ENCODE results near the gene OLA1. TPM values are rescaled to one million over a fixed set of nuclear protein-coding genes. Genes with fewer than 3 reads are reported as not detected.

Gene OLA1
- polyA plus RNA-seq, 2 of the 4 experiments (the other 2 are of a cell fraction) = 127 to 226 TPM

- FAIRE-seq (no peak), DNase-seq (ENCODE audit: low read depth in 1 of 2, low spot score in 1 of 2) (no peak), ATAC-seq (no peak)
- WGBS (ENCODE audit: missing lambda C conversion rate) = 87% methylated on average over 5 of the region's 5 CpGs
- no peak overlapping the region for H3K4me2 ChIP-seq
- no peak overlapping the region for H3K27ac ChIP-seq
- no peak overlapping the region for H3K4me3 ChIP-seq
- peaks cover 55% of the 10 kb centered on the region for H3K9me3 ChIP-seq
- no peak for TF ChIP-seq FOSB (CRISPR knock-in tag; IDR thresholded peaks at IDR 0.05)
- no peak for TF ChIP-seq ESRRA (IDR thresholded peaks at IDR 0.05; ENCODE audit: borderline replicate concordance, low read length)
- TF ChIP-seq RCOR1 (IDR thresholded peaks at IDR 0.05; ENCODE audit: low read depth, low read length) = no peak
- TF ChIP-seq RNF2 (IDR thresholded peaks at IDR 0.05; ENCODE audit: borderline replicate concordance, low read depth) = no peak
- TF ChIP-seq RAD21 (conservative IDR thresholded peaks at IDR 0.05 in 1 of 2, IDR thresholded peaks at IDR 0.05 in 1 of 2) = no peak
- TF ChIP-seq HOXB13 (CRISPR knock-in tag; IDR thresholded peaks at IDR 0.05; ENCODE audit: low read depth) = no peak
- no peak for TF ChIP-seq SREBF2 (IDR thresholded peaks at IDR 0.05)
- TF ChIP-seq EHF (CRISPR knock-in tag; IDR thresholded peaks at IDR 0.05) = no peak
- no peak for TF ChIP-seq JUN (IDR thresholded peaks at IDR 0.05)
- TF ChIP-seq EHMT2 (IDR thresholded peaks at IDR 0.05; ENCODE audit: low read depth) = no peak
- TF ChIP-seq PBX3 (IDR thresholded peaks at IDR 0.05) = no peak
- TF ChIP-seq TFCP2L1 (CRISPR knock-in tag; IDR thresholded peaks at IDR 0.05) = no peak
- POLR2A ChIA-PET = no interaction called here
- CTCF ChIA-PET = no interaction called here
- no peaks in the 10 kb centered on the region for H3K4me1 ChIP-seq
Observed at GRCh38 chr2:174172802-174173355, 75.5 kb downstream of the OLA1 start.

GRCh38 chr2:174171686-174172445, 76.5 kb downstream of the OLA1 start:
- Histone ChIP-seq H3K9me3 (peaks cover 55% of the 10 kb centered on the region), H3K4me2 (no peak overlapping the region), H3K4me1 (no peaks in the 10 kb centered on the region), H3K4me3 (no peak overlapping the region), H3K27ac (no peak overlapping the region)
- CTCF ChIA-PET = no interaction called here
- 96% methylated on average over 21 of the region's 23 CpGs for WGBS (ENCODE audit: missing lambda C conversion rate)
- DNase-seq (ENCODE audit: low read depth in 1 of 2, low spot score in 1 of 2) (no peak), FAIRE-seq (no peak), ATAC-seq (no peak)
- POLR2A ChIA-PET = no interaction called here
- TF ChIP-seq CHD4 (IDR thresholded peaks at IDR 0.05; ENCODE audit: borderline replicate concordance) (no peak), TFCP2L1 (CRISPR knock-in tag; IDR thresholded peaks at IDR 0.05) (no peak), MAX (IDR thresholded peaks at IDR 0.05) (no peak), ZNF302 (CRISPR knock-in tag; IDR thresholded peaks at IDR 0.05) (no peak), PHF8 (IDR thresholded peaks at IDR 0.05; ENCODE audit: borderline replicate concordance, low read depth) (no peak), MYC (IDR thresholded peaks at IDR 0.05; ENCODE audit: borderline replicate concordance, low read length) (no peak), NPAS2 (CRISPR knock-in tag; IDR thresholded peaks at IDR 0.05; ENCODE audit: borderline replicate concordance) (no peak), FOSL2 (IDR thresholded peaks at IDR 0.05) (no peak), FOSL2 (CRISPR knock-in tag; IDR thresholded peaks at IDR 0.05) (no peak), REST (IDR thresholded peaks at IDR 0.05) (no peak)
- TF ChIP-seq, protein P1, sequence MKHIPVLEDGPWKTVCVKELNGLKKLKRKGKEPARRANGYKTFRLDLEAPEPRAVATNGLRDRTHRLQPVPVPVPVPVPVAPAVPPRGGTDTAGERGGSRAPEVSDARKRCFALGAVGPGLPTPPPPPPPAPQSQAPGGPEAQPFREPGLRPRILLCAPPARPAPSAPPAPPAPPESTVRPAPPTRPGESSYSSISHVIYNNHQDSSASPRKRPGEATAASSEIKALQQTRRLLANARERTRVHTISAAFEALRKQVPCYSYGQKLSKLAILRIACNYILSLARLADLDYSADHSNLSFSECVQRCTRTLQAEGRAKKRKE (CRISPR knock-in tag; IDR thresholded peaks at IDR 0.05; ENCODE audit: low read depth) = no peak
- TF ChIP-seq, protein P2, sequence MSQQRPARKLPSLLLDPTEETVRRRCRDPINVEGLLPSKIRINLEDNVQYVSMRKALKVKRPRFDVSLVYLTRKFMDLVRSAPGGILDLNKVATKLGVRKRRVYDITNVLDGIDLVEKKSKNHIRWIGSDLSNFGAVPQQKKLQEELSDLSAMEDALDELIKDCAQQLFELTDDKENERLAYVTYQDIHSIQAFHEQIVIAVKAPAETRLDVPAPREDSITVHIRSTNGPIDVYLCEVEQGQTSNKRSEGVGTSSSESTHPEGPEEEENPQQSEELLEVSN (IDR thresholded peaks at IDR 0.05; ENCODE audit: borderline replicate concordance, low read depth) = no peak

Data from A549 (cell line).